DMS 273 (cell line): ENCODE measurements around the gene FERMT2.
A peak's percentile ranks its signal among the peaks of the same experiment; 100 is the strongest.
"Not testable (repeated sequence)": the region's sequence is repeated elsewhere in the genome, so short reads cannot be mapped to it uniquely, and the experiment has no call there.

Source experiments
- DNase-seq: peaks from one replicate; lab custom pipeline; 2025; ENCODE audit not compliant: unreplicated experiment; lab: John Stamatoyannopoulos, UW

FERMT2 gene

GRCh38 chr14:52944254-52944653, 6.6 kb downstream of the FERMT2 start:
- no peak for DNase-seq

DNA sequence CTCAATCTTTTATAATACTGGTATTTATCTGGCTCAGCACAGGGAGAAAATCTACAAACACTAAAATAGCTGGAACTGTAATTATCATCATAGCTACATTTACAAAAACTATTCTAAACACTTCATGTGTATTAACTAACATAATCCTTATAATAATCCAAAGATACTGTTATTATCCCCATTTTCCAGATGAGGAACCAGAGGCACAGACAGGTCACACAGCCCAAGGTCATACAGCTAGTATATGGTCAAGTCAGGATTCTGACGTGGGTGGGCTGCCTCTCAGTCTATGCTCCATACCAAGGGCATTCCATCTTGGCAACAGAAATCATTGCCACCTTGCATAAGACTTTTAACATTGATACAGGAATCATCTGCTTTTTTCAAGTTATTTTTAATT, 11.4 kb downstream of the FERMT2 start:
- DNase-seq, result no peak

GRCh38 chr14:52937869-52938268, 13.0 kb downstream of the FERMT2 start:
- DNase-seq, result no peak

DNA sequence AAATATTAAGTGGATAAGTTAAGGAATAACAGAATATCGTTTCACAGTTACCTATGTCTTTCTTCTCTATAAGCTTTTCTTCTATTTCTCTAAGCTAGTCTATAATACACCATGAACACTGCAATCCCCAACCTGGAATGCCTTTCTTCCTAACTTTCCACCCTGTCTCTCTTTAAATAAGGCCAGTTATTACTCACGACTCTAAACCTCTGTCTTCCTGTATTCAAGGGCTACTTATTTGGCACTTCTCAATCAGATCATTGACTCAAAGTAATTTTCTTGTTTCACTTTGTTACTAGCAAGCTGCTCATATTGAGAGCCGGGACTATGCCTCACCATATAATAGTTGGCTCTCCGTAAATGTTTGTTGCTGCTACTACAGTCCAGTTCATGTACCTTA, 13.5 kb downstream of the FERMT2 start:
- DNase-seq, result no peak

DNA sequence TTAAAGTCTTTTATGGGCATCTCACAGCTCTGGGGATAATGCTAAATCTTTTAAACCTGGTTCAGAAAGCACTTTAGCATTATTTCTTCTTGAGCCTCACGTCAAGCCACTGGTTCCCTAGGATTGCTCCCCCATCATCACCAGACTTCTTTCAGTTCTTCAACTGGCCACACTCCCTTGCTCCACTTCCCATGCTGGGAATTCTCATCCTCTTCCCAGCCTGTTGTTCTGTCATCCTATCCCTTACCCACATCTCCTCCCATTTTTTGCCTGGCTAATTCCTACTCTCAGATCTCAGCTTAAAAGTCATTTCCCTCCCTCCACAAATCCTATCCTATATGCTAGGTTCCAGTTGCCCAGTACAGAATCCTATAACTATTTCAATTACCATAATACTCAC, 14.4 kb downstream of the FERMT2 start:
- DNase-seq, result no peak

- DNase-seq, result no peak
These were observed 15.0 kb downstream of the FERMT2 start for GRCh38 chr14:52935833-52936232.

DNA sequence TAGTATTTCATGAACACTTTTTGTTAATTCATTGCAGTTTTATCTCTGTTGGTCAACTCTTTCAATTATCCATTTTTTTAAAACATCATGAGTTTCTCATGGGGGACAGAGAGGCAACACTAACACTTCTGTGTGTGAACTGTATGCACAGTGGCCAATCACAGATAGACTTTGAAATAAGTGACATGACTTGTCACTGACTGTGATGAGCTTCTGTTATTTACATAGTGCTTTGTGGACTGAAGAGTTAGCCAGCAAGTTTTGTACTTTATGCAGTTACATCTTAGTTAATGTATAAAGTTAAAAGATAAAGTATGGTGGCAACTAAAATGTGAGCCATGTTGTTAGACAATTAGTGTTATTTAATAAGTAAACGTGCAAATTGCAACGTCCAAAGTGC, 16.1 kb downstream of the FERMT2 start:
- DNase-seq, result no peak

GRCh38 chr14:52929192-52929807, 21.6 kb downstream of the FERMT2 start:
- no peak for DNase-seq

DNA sequence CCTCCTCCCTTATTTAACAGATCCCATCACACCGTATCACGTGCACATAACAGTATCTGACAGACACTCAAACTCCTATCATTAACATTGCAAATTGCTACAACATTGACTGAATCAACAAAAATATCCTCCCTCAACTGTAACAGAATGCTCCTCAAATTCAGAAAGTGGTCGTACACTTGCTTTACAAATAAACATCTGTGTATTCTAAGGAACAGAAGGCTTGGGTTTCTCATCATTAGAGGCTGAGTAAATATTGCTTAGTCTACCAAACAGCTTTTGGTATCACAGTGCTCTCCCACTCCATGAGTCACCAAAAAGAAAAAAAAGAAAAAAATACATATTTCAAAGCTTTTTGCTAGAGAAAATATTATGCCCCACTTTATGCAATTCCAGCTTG, 23.9 kb downstream of the FERMT2 start:
- DNase-seq, result peak; percentile 27

DNA sequence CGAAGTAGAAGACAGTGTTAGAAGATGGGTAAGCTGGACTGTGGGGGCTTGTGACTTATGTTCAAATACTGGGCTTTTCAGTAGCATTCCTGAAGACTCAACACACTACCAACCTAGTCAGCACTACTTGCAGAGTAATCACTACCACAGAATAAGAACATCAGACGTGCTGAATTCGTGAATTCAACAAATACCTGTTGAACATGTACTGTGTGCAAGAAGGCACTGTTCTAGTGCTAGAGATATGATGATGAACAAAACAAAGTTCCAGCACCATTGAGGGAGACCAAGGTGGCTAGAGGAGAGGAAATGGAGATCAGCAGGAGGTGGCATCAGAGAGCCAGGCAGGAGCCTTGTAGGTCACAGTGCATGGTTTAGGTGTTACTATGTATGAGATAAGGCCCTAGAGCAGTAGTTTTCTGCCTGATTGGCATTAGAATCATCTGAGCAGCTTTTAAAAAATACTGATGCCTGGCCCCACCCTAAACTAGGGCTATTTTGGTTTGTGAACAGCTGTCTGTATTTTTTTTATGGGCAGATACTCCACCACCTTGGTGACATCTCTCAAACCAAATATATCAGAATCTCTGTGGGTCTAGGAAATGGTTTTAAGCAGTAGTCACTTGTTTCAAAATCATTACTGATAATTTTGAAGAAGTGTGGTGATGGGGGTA, 26.8 kb downstream of the FERMT2 start:
- DNase-seq, result peak; percentile 29

DNA sequence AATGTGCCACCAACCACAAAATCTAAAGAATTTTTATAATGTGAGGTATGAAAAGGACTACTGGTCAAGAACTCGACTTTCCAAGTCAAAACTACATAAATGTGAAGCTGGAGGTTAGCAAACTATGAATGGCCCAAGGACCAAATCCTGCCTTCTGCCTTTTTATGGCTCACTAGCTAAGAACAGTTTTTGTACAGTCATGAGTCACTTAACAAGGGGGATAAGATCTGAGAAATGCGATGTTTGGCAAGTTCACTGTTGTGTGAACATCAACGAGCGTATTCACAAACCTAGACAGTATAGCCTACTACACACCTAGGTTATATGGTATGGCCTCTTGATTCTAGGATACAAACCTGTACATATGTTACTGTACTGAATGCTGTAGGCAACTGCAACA, 28.2 kb downstream of the FERMT2 start:
- DNase-seq, result no peak

GRCh38 chr14:52922059-52922458, 28.8 kb downstream of the FERMT2 start:
- no peak for DNase-seq

- DNase-seq, result not testable (repeated sequence)
These were observed 30.4 kb downstream of the FERMT2 start for GRCh38 chr14:52920411-52920810.

- DNase-seq, result no peak
These were observed 30.9 kb downstream of the FERMT2 start for GRCh38 chr14:52919971-52920370.

GRCh38 chr14:52918486-52918885, 32.4 kb downstream of the FERMT2 start:
- DNase-seq, result no peak

- DNase-seq, result no peak
These were observed 33.1 kb downstream of the FERMT2 start for GRCh38 chr14:52917735-52918134.

GRCh38 chr14:52914295-52914694, 36.6 kb downstream of the FERMT2 start:
- DNase-seq, result no peak

DNA sequence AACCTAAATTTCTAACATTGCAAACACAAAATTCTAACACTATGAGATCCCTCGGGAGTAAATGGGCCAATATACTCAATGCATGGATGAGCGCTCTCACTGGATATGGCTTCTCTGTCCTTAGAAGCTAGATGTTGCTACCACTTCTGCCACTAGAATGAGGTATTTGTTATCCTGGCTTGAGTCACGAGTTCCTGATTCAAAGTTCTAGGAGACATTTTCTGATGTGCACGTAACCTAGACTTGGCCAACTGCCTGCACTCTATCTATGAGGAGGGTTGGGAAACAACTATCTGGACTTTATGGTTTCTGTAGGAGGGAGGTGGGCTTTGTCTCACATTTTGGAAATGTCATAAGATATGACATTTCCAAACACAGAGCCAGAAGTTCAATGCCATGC, 37.6 kb downstream of the FERMT2 start:
- no peak for DNase-seq

GRCh38 chr14:52911904-52912303, 38.9 kb downstream of the FERMT2 start:
- peak; percentile 26 for DNase-seq

DNA sequence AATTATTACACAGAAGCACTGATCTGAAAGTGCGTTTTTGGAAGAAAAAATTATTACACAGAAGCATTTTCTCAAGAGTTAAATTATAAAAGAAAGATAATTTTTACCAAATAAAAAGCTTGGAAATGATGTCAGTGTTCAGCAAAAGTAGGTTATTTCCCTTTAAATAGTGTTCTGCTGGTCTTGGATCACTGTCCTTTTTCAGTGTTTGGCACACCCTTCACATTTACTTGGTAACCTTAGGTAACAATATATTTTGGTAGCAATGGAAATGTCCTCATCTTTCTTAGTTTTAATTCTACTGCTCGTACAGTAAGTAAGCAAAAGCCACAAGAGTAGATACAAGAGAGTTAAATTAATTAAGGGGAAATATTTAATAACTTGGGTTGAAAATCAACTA, 40.3 kb downstream of the FERMT2 start:
- DNase-seq, result no peak

DNA sequence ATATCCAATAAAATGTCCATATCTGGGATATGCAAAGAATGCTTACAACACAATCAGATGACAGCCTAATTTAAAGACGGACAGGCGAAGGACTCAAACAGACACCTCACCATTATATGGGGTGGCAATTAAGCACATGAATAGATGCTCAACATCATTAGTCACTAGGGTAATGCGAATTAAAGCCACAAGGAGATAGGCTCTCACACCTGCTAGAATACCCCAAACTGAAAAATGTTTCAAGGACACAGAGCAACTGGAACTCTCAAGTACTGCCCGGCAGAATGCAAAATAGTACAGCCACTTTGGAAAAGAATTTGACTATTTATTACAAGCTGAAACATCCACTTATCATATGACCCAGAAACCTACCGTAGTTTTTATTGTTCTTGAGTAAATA, 42.9 kb downstream of the FERMT2 start:
- no peak for DNase-seq

GRCh38 chr14:52906141-52906601, 44.7 kb downstream of the FERMT2 start:
- DNase-seq, result no peak
